HepG2 (cell line): ENCODE results near the gene TXNRD1. TPM values are rescaled to one million over a fixed set of nuclear protein-coding genes. Genes with fewer than 3 reads are reported as not detected.

Source experiments
- ATF7 ChIP-seq, 2 experiments: fragments of 450-650 bp in 1 of 2; sonication (generic) in 1 of 2; formaldehyde crosslinking in 1 of 2; IDR thresholded peaks; 2 replicates each; pipeline versions ENCODE4 v1.4.0 to v1.6.1; 2016 to 2020; ENCODE audit warnings: antibody characterized with exemption in 1 of 2, mild to moderate bottlenecking in 1 of 2, missing genetic modification reagents in 1 of 2
- CENPT ChIP-seq: sonication (generic); formaldehyde crosslinking; IDR thresholded peaks from 2 replicates; pipeline ENCODE4 v1.8.0; 2022; ENCODE audit warnings: low read depth, mild to moderate bottlenecking, moderate library complexity, missing genetic modification reagents
- CHD4 ChIP-seq: fragments of 200-600 bp; sonication (generic); IDR thresholded peaks from 2 replicates; pipeline ENCODE4 v1.7.0; 2017; ENCODE audit warnings: mild to moderate bottlenecking, low read length, borderline replicate concordance
- CREBL2 ChIP-seq: sonication (generic); formaldehyde crosslinking; IDR thresholded peaks from 2 replicates; pipeline ENCODE4 v1.8.1; 2023; ENCODE audit warnings: missing genetic modification reagents, mild to moderate bottlenecking, borderline replicate concordance
- NAIF1 ChIP-seq: sonication (generic); formaldehyde crosslinking; IDR thresholded peaks from 2 replicates; pipeline ENCODE4 v1.5.0; 2020; ENCODE audit warnings: mild to moderate bottlenecking, missing genetic modification reagents, borderline replicate concordance
- NR0B2 ChIP-seq: sonication (generic); formaldehyde crosslinking; IDR thresholded peaks from 2 replicates; pipeline ENCODE4 v1.4.0; 2020; ENCODE audit warnings: mild to moderate bottlenecking, missing genetic modification reagents
- ONECUT2 ChIP-seq: sonication (generic); formaldehyde crosslinking; IDR thresholded peaks from 2 replicates; pipeline ENCODE4 v1.4.0; 2020; ENCODE audit warnings: missing genetic modification reagents
- PHB2 ChIP-seq: fragments of 450-650 bp; IDR thresholded peaks from 2 replicates; pipeline ENCODE4 v1.6.1; 2018; ENCODE audit not compliant: partially characterized antibody
- SMC3 ChIP-seq: IDR thresholded peaks from 2 replicates; pipeline ENCODE4 v1.6.1; 2011; ENCODE audit warnings: low read length, improper control_type of control experiment
- SYNCRIP ChIP-seq: fragments of 200-400 bp; formaldehyde crosslinking; IDR thresholded peaks from 2 replicates; pipeline ENCODE4 v1.6.1; 2018; ENCODE audit warnings: mild to moderate bottlenecking, low read depth, low read length; ENCODE audit not compliant: insufficient read depth
- UBTF ChIP-seq: sonication (generic); formaldehyde crosslinking; IDR thresholded peaks from 2 replicates; pipeline ENCODE4 v1.4.0; 2020; ENCODE audit warnings: mild to moderate bottlenecking, missing genetic modification reagents
- ZHX2 ChIP-seq, 2 experiments: sonication (generic) in 1 of 2; formaldehyde crosslinking in 1 of 2; IDR thresholded peaks; 2 replicates each; pipeline versions ENCODE4 v1.6.1 to v1.9.0; 2014 to 2022; ENCODE audit warnings: antibody characterized with exemption in 1 of 2, borderline replicate concordance in 1 of 2, inconsistent platforms in 1 of 2, low read depth in 1 of 2, missing genetic modification reagents in 1 of 2
- ZNF121 ChIP-seq: sonication (generic); formaldehyde crosslinking; IDR thresholded peaks from 2 replicates; pipeline ENCODE4 v1.5.0; 2020; ENCODE audit warnings: mild to moderate bottlenecking, missing genetic modification reagents
- ZNF333 ChIP-seq: sonication (generic); formaldehyde crosslinking; IDR thresholded peaks from 2 replicates; pipeline ENCODE4 v1.4.0; 2020; ENCODE audit warnings: mild to moderate bottlenecking, missing genetic modification reagents, borderline replicate concordance
- ZNF354B ChIP-seq: sonication (generic); formaldehyde crosslinking; IDR thresholded peaks from 2 replicates; pipeline ENCODE4 v1.8.0; 2022; ENCODE audit warnings: mild to moderate bottlenecking, missing genetic modification reagents
- ZSCAN12 ChIP-seq: sonication (generic); formaldehyde crosslinking; IDR thresholded peaks from 2 replicates; pipeline ENCODE4 v1.9.0; 2021; ENCODE audit warnings: mild to moderate bottlenecking, missing genetic modification reagents
- ZSCAN25 ChIP-seq: sonication (generic); formaldehyde crosslinking; IDR thresholded peaks from 2 replicates; pipeline ENCODE4 v1.8.0; 2022; ENCODE audit warnings: mild to moderate bottlenecking, missing genetic modification reagents
- polyA plus RNA-seq, 8 experiments: library from polyadenylated mRNA; depleted of rRNA in 3 of 8; stranded (reverse) in 7 of 8; unstranded in 1 of 8; fragments of >200 nt; fragmentation: Illumina TruSeq in 4 of 8; extraction: Trizol in 4 of 8; gene quantifications; 2 replicates each; pipeline versions ENCODE4 v1.2.1 to v1.2.3, GENCODE V29; 2011 to 2016; ENCODE audit warnings: low read depth in 4 of 8, missing spikeins in 1 of 8, mixed read lengths in 1 of 8; ENCODE audit not compliant: insufficient read depth in 1 of 8
- total RNA-seq, 5 experiments: library from RNA; depleted of rRNA; stranded (reverse); fragments of >200 nt; fragmentation: Illumina TruSeq; extraction: Trizol; gene quantifications; 2 replicates each; pipeline ENCODE4 v1.2.3, GENCODE V29; 2016; ENCODE audit warnings: low read depth in 1 of 5

Gene TXNRD1
- total and polyA plus RNA-seq, 2 of the 13 experiments (the other 11 are each of a cell fraction or from before 2014, with no cell fraction given): 54.0 to 190 TPM

GRCh38 chr12:104288635-104289274, 73.2 kb downstream of the TXNRD1 start (continued):
- no peak for TF ChIP-seq ZHX2 (IDR thresholded peaks at IDR 0.05; ENCODE audit: low read depth)
- TF ChIP-seq ZHX2 (CRISPR knock-in tag; IDR thresholded peaks at IDR 0.05; ENCODE audit: borderline replicate concordance): peak; percentile 67; the same call in 1 of the 2 replicates
- no peak; the same call in 1 of the 2 replicates for TF ChIP-seq ZSCAN25 (CRISPR knock-in tag)
- TF ChIP-seq CHD4: no peak
- peak; percentile 72; the same call in 1 of the 2 replicates for TF ChIP-seq NR0B2 (CRISPR knock-in tag)
- 0 out of 2 replicates have a peak, but pooled peaks have one; percentile 22 for TF ChIP-seq ZNF354B (CRISPR knock-in tag)
- TF ChIP-seq NAIF1 (CRISPR knock-in tag): peak; percentile 88; the same call in 1 of the 2 replicates
- TF ChIP-seq ATF7 (IDR thresholded peaks at IDR 0.05): no peak
- TF ChIP-seq ATF7 (CRISPR knock-in tag; IDR thresholded peaks at IDR 0.05): no peak
- TF ChIP-seq UBTF (CRISPR knock-in tag): peak; percentile 79
- TF ChIP-seq SMC3: no peak
- TF ChIP-seq ZNF121 (CRISPR knock-in tag): no peak
- TF ChIP-seq ZSCAN12 (CRISPR knock-in tag): peak; percentile 89; the same call in 1 of the 2 replicates
- TF ChIP-seq ZNF333: 0 out of 2 replicates have a peak, but pooled peaks have one; percentile 35
- TF ChIP-seq SYNCRIP: no peak
- TF ChIP-seq CREBL2 (CRISPR knock-in tag): no peak
- TF ChIP-seq PHB2: no peak
- no peak for TF ChIP-seq CENPT (CRISPR knock-in tag)
- no peak for TF ChIP-seq ONECUT2
